ENCODE results near the gene ELMO2.

Gene ELMO2

GRCh38 chr20:46359233-46359751 lies 47.1 kb downstream of the ELMO2 start:
- H3K4me3 ChIP-seq (ENCODE audit: low read depth, low read length): no peak overlapping the region
- TF ChIP-seq CTCF (IDR thresholded peaks at IDR 0.05; ENCODE audit: control insufficient read depth, extremely low read depth, insufficient read depth): no peak
- DNase-seq (ENCODE audit: low read depth): no peak

- no peak for TF ChIP-seq CTCF (IDR thresholded peaks at IDR 0.05; ENCODE audit: control insufficient read depth, extremely low read depth, insufficient read depth)
- no peak for DNase-seq (ENCODE audit: low read depth)
- no peak overlapping the region for H3K4me3 ChIP-seq (ENCODE audit: low read depth, low read length)
Observed at GRCh38 chr20:46358346-46359058, 47.9 kb downstream of the ELMO2 start.

- TF ChIP-seq CTCF (IDR thresholded peaks at IDR 0.05; ENCODE audit: control insufficient read depth, extremely low read depth, insufficient read depth): no peak
- no peak overlapping the region for H3K4me3 ChIP-seq (ENCODE audit: low read depth, low read length)
- DNase-seq (ENCODE audit: low read depth): no peak
Observed at GRCh38 chr20:46357030-46357514, 49.3 kb downstream of the ELMO2 start.

- no peak for DNase-seq (ENCODE audit: low read depth)
- TF ChIP-seq CTCF (IDR thresholded peaks at IDR 0.05; ENCODE audit: control insufficient read depth, extremely low read depth, insufficient read depth): no peak
- no peak overlapping the region for H3K4me3 ChIP-seq (ENCODE audit: low read depth, low read length)
Observed at GRCh38 chr20:46356195-46357029, 50.0 kb downstream of the ELMO2 start.

- no peak overlapping the region for H3K4me3 ChIP-seq (ENCODE audit: low read depth, low read length)
- TF ChIP-seq CTCF (IDR thresholded peaks at IDR 0.05; ENCODE audit: control insufficient read depth, extremely low read depth, insufficient read depth): no peak
- no peak for DNase-seq (ENCODE audit: low read depth)
Observed at GRCh38 chr20:46355778-46356177, 50.6 kb downstream of the ELMO2 start.

GRCh38 chr20:46354920-46355654 lies 51.3 kb downstream of the ELMO2 start:
- no peak for TF ChIP-seq CTCF (IDR thresholded peaks at IDR 0.05; ENCODE audit: control insufficient read depth, extremely low read depth, insufficient read depth)
- no peak for DNase-seq (ENCODE audit: low read depth)

More at GRCh38 chr20:46354920-46355654, 51.3 kb downstream of the ELMO2 start:
- H3K4me3 ChIP-seq (ENCODE audit: low read depth, low read length): no peak overlapping the region
